GM20000 (cell line): ENCODE data around the gene IL16.

Experiments
- DNase-seq: peaks from one replicate; pipeline ENCODE4 v3.0.0; 2012; ENCODE audit warnings: low spot score
- CTCF ChIP-seq: IDR thresholded peaks from 2 replicates; pipeline ENCODE4 v1.5.1; 2012; ENCODE audit warnings: mild to moderate bottlenecking, control low read depth; ENCODE audit errors: extremely low read depth, missing control alignments

Gene IL16

DNA sequence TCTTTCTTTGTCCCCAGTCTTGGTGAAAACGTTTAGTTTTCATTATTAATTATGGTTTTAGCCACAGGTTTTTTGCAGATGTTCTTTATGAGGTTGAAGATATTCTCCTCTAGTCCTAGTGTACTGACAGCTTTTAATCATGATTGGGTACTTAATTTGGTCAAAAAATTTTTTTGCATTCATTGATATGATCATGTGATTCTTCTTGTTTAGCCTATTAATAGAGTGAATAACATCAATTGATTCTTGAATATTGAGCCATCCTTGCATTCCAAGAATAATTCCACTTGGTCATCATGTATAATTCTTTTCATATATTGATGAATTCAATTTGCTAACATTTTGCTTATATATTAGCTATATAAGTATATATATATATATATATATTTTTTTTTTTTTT lies 46.1 kb downstream of the IL16 start:
- no peak for TF ChIP-seq CTCF
- DNase-seq, result no peak

DNA sequence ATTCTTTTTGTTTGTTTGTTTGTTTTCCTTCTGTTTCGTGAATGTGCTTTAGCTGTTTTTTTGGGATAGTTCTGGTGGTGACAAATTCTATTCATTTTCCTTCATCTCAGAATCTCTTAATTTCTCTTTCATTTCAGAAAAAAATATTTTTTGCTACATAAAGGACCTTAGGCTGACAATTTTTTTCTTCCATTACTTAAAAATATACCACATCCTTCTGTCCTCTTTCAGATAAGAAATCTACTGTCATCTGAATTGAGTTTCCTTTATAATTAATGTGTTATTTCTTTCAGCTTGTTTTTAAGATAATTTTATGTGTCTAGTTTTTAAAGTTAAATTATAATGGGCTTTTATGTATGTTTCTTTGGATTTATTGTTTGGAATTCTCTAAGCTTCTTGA lies 47.6 kb downstream of the IL16 start:
- no peak for TF ChIP-seq CTCF
- no peak for DNase-seq

DNA sequence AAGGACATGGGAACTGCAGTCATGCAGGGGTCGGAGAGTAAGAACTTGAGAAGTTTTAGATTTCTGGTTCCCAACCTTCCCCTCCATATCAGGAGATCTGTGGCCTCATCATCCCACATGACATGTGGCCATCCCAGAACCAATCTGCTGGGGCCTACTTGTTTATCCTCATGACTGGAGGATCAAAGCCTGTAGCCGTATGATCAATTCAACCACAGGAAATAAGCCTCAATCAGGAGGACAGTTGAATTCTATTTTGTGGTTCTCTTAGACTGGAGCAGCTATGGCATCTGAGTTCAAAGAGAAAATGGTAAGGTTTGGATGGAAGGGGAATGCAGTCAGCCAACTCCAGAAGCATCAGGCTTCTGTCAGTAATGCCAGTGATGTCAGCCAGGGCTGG lies 57.2 kb downstream of the IL16 start:
- no peak for DNase-seq
- TF ChIP-seq CTCF, result no peak

- no peak for TF ChIP-seq CTCF
- DNase-seq, result no peak
These were observed 57.7 kb downstream of the IL16 start for GRCh38 chr15:81254277-81254915.

- no peak for TF ChIP-seq CTCF
These were observed 58.2 kb downstream of the IL16 start for GRCh38 chr15:81254916-81255290.

DNA sequence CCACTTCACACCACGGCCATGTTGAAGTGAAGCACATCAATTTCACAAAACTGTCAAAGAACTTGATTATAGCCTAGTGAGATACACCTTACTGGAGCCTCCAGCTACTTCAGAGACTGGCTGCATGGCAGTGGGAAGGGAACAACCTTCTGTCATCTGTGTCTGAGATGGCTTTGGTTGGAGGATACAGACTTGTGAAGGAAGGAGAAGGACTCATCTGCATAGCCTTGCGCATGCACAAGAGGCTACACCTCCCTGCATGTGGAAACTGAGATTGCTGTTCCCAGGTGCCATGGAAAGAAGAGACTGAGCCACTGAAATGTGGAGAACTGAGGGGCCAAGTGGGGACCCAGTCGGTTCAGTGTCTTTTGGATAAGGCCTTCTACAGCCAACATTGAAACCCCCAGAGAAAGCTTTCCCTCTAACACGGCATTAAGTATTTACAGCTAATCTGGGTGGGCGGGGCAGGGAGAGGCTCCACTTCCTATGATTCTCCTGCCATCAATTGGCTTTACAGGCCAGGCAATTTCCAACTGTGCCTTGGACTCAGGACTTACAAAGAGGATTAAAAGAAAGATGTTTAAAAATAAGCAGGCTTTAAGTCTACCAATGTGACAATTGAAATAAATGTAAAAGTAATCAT lies 58.8 kb downstream of the IL16 start:
- no peak for DNase-seq
- no peak for TF ChIP-seq CTCF

More at GRCh38 chr15:81254916-81255290, 58.2 kb downstream of the IL16 start:
- no peak for DNase-seq

GRCh38 chr15:81255958-81256320 lies 59.3 kb downstream of the IL16 start:
- TF ChIP-seq CTCF, result no peak
- DNase-seq, result no peak
